Panc1 (cell line): Measurements from ENCODE around the gene MAP2K5.

Source experiments
- CTCF ChIP-seq: fragments of 450-650 bp; IDR thresholded peaks from 2 replicates; pipeline ENCODE4 v1.5.1; 2017; ENCODE audit warnings: mild to moderate bottlenecking
- SIN3A ChIP-seq: IDR thresholded peaks from 2 replicates; pipeline ENCODE4 v1.6.1; 2012; ENCODE audit warnings: low read depth, mild to moderate bottlenecking, low read length, moderate library complexity, borderline replicate concordance; ENCODE audit not compliant: insufficient read depth

GRCh38 chr15:67741308-67741707 is 198.8 kb downstream of the MAP2K5 start:
- TF ChIP-seq CTCF (no peak), SIN3A (no peak)
